ENCODE data around the gene BBS12. TPM values are rescaled to one million over a fixed set of nuclear protein-coding genes. Genes with fewer than 3 reads are reported as not detected.

Gene BBS12
- polyA plus RNA-seq, 1 of the 3 experiments (the other 2 are of a cell fraction): 1.5 TPM

GRCh38 chr4:122731676-122732075 is 828 bp upstream of the BBS12 start:
- H3K36me3 ChIP-seq (replicated peaks in 1 of 2; ENCODE audit: control insufficient read depth in 1 of 2, insufficient read depth in 2 of 2, low read length in 1 of 2): no peaks in the 10 kb centered on the region
- H3K9ac ChIP-seq: peak overlapping the region; percentile 65; the same call in 1 of the 2 replicates
- TF ChIP-seq EZH2phosphoT487 (IDR thresholded peaks at IDR 0.05; ENCODE audit: borderline replicate concordance, low read depth) (no peak), PBX3 (IDR thresholded peaks at IDR 0.05) (no peak), FOXJ3 (CRISPR knock-in tag; IDR thresholded peaks at IDR 0.05) (no peak), SMC3 (IDR thresholded peaks at IDR 0.05; ENCODE audit: low read depth, low read length) (no peak), NRF1 (IDR thresholded peaks at IDR 0.05; ENCODE audit: low read depth, low read length) (no peak), MAX (IDR thresholded peaks at IDR 0.05; ENCODE audit: low read depth) (no peak), YY1 (IDR thresholded peaks at IDR 0.05; ENCODE audit: low read depth) (no peak), NFIC (IDR thresholded peaks at IDR 0.05; ENCODE audit: borderline replicate concordance) (no peak), REST (IDR thresholded peaks at IDR 0.05; ENCODE audit: low read depth, low read length) (no peak), GATA2 (CRISPR knock-in tag; IDR thresholded peaks at IDR 0.05) (no peak), EP300 (IDR thresholded peaks at IDR 0.05; ENCODE audit: borderline replicate concordance in 1 of 2, low read depth in 1 of 2, low read length in 1 of 2) (no peak), CTCF (IDR thresholded peaks at IDR 0.05) (no peak), ZBTB33 (IDR thresholded peaks at IDR 0.05; ENCODE audit: borderline replicate concordance, low read depth) (no peak), USF2 (IDR thresholded peaks at IDR 0.05; ENCODE audit: borderline replicate concordance, low read depth, low read length) (no peak), JUND (IDR thresholded peaks at IDR 0.05) (no peak)
- no peaks in the 10 kb centered on the region for H3K9me2 ChIP-seq
- H2AFZ ChIP-seq (ENCODE audit: low read depth): peak overlapping the region; percentile 84
- CTCF ChIA-PET: interaction anchor here (0.7 to 3.0 kb wide), 7 partner anchors 15 to 182 kb away, joined by 3 to 13 read pairs (median 7); no protein-coding TSS in a partner anchor
- H4K20me1 ChIP-seq (ENCODE audit: insufficient read depth): no peaks in the 10 kb centered on the region
- peaks cover 0 to 8% of the 10 kb centered on the region in 2 experiments; a peak in 3 of 4 replicates for H3K4me1 ChIP-seq (ENCODE audit: control insufficient read depth in 1 of 2, insufficient read depth in 2 of 2, low read depth in 1 of 2, low read length in 1 of 2)
- 24% methylated on average over 2 of the region's 2 CpGs for WGBS (ENCODE audit: low lambda C conversion rate)
- peaks cover 5% of the 10 kb centered on the region for H3F3A ChIP-seq (replicated peaks; ENCODE audit: insufficient read depth)
- DNase-seq: no peak
- POLR2A ChIA-PET: interaction anchor here (1.6 kb wide), 1 partner anchor 191 kb away, joined by 5 read pairs; the partner anchor contains the start of gene NUDT6
- no peaks in the 10 kb centered on the region for H3K9me3 ChIP-seq
- H3K4me3 ChIP-seq (ENCODE audit: low read depth in 2 of 2, low read length in 1 of 2): peak overlapping the region; percentile 42 to 52; a peak in 3 of 4 replicates
- H3K4me2 ChIP-seq: peak overlapping the region; percentile 57; the same call in 1 of the 2 replicates
- peak overlapping the region; percentile 67 to 72 for H3K27ac ChIP-seq (ENCODE audit: low read depth in 2 of 2, low read length in 1 of 2)
- H3K27me3 ChIP-seq (ENCODE audit: insufficient read depth): no peaks in the 10 kb centered on the region
- peaks cover 24% of the 10 kb centered on the region for H3K79me2 ChIP-seq (ENCODE audit: insufficient read depth)
